Parathyroid adenoma (tissue), 2 donors: ENCODE data around the gene TSHB.
A peak's percentile ranks its signal among the peaks of the same experiment; 100 is the strongest.

Experiments used
- H2AFZ ChIP-seq: fragments of 300-600 bp; sonication (generic); one replicate; pipeline ENCODE4 v1.7.0; 2017; ENCODE audit warnings: antibody characterized with exemption, mild to moderate bottlenecking
- H3K27ac ChIP-seq: fragments of 300-600 bp; sonication (generic); one replicate; pipeline ENCODE4 v1.7.0; 2017
- H3K27me3 ChIP-seq: fragments of 300-600 bp; sonication (generic); one replicate; pipeline ENCODE4 v1.7.0; 2017; ENCODE audit warnings: low read length; ENCODE audit not compliant: control insufficient read depth, insufficient read depth
- H3K36me3 ChIP-seq: fragments of 300-600 bp; sonication (generic); one replicate; pipeline ENCODE4 v1.7.0; 2017; ENCODE audit warnings: low read length; ENCODE audit not compliant: control insufficient read depth, insufficient read depth
- H3K4me1 ChIP-seq: fragments of 300-600 bp; sonication (generic); one replicate; pipeline ENCODE4 v1.7.0; 2017; ENCODE audit warnings: control low read depth
- H3K4me2 ChIP-seq: fragments of 300-600 bp; sonication (generic); one replicate; pipeline ENCODE4 v1.7.0; 2017; ENCODE audit warnings: low read length
- H3K4me3 ChIP-seq: fragments of 300-600 bp; sonication (generic); one replicate; pipeline ENCODE4 v1.7.0; 2017; ENCODE audit warnings: low read depth, low read length
- H3K79me2 ChIP-seq: fragments of 300-600 bp; sonication (generic); one replicate; pipeline ENCODE4 v1.7.0; 2017; ENCODE audit warnings: control low read depth
- H3K9ac ChIP-seq: fragments of 300-600 bp; sonication (generic); one replicate; pipeline ENCODE4 v1.7.0; 2017; ENCODE audit warnings: mild to moderate bottlenecking
- H3K9me3 ChIP-seq: fragments of 300-600 bp; sonication (generic); one replicate; pipeline ENCODE4 v1.7.0; 2017; ENCODE audit warnings: low read length; ENCODE audit not compliant: control insufficient read depth
- CTCF ChIP-seq: fragments of 300-600 bp; sonication (generic); IDR thresholded peaks from one replicate; pipeline ENCODE4 v1.7.0; 2017; ENCODE audit warnings: antibody characterized with exemption, mild to moderate bottlenecking
- donor health status: primary hyperparathyroidism.

Gene TSHB

DNA sequence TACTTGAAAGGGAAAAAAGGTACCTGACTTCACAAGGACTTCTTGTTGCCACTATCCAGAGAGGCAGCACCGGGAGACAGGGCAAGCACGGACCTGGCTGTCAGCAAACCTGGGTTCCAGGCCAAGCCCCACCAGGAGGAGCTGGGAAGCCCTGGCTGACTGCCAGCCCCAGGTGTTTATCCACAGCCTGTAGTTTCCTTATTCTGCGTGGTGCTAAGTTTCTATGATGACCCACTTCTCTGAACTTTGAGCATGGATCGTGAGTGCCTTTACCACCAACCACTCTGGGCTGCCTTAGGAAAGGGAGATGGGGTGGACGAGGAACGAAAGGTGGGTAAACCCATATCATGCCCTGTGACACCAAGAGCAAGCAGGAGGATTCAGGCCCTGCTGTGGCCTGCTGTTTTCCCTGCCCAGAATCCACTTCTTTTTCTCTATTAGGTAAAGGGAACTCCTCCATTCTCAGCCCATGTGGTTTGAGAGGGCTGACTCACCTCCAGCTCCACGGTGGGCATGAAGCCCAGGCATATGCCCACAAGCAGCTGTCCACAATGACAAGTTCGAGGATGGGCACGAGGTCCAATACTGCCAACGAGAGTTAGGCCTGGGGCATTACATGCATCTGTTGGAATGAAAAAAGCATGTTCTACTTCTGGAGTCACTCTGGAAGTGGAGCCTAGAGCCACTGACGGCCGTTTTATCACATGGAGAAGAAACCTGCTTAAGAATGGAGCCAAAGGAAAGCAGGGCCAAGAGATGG is 39.4 kb downstream of the TSHB start:
- Histone ChIP-seq H3K27me3 (no peaks in the 10 kb centered on the region), H3K4me2 (no peak overlapping the region), H3K4me3 (no peak overlapping the region), H3K9ac (no peak overlapping the region), H3K27ac (no peak overlapping the region), H3K79me2 (no peaks in the 10 kb centered on the region), H2AFZ (peak overlapping the region; percentile 46), H3K9me3 (no peaks in the 10 kb centered on the region), H3K36me3 (no peaks in the 10 kb centered on the region), H3K4me1 (peaks cover 1% of the 10 kb centered on the region)
- TF ChIP-seq CTCF = no peak

GRCh38 chr1:115069659-115070308 is 40.2 kb downstream of the TSHB start:
- Histone ChIP-seq H3K4me1 (peaks cover 5% of the 10 kb centered on the region), H3K79me2 (no peaks in the 10 kb centered on the region), H3K36me3 (no peaks in the 10 kb centered on the region), H3K9ac (no peak overlapping the region), H3K4me2 (no peak overlapping the region), H2AFZ (no peak overlapping the region), H3K9me3 (no peaks in the 10 kb centered on the region), H3K27me3 (no peaks in the 10 kb centered on the region), H3K27ac (no peak overlapping the region), H3K4me3 (no peak overlapping the region)
- TF ChIP-seq CTCF = no peak

DNA sequence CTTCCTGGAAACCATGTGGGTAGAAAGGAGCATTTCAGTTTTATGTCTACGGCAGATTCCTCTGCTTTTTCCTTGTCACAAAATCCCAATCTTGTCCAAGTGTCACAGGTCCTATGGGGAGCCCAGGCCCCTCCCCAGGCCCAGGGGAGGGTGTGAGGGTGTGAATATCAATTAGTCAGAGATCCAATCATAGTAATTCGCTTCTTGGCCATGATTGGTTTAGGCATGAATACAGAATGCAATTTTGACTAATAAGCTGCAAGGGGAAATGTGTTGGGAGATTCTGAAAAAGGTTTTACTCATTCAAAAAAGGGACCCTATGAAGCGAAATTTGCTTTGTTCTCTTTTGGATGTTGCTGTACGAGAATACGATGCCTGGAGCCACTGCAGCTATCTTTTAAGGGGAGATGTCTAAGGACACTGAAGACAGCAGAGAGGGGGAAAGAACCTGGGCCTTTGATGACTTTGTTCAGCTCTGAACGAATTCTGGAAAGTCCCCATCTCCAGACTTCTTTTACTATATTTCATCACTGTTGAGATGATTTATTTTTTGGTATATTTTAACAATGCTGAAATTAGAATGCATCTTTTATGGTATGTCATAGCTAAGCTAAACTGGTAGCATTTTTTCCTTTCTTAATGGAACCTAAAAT is 41.5 kb downstream of the TSHB start:
- H3K9me3 ChIP-seq = no peaks in the 10 kb centered on the region
- H2AFZ ChIP-seq = no peak overlapping the region
- no peak for TF ChIP-seq CTCF
- H3K4me2 ChIP-seq = no peak overlapping the region
- no peak overlapping the region for H3K4me3 ChIP-seq
- H3K27ac ChIP-seq = no peak overlapping the region
- H3K4me1 ChIP-seq = peaks cover 5% of the 10 kb centered on the region
- H3K27me3 ChIP-seq = no peaks in the 10 kb centered on the region
- no peaks in the 10 kb centered on the region for H3K79me2 ChIP-seq
- no peaks in the 10 kb centered on the region for H3K36me3 ChIP-seq
- no peak overlapping the region for H3K9ac ChIP-seq

DNA sequence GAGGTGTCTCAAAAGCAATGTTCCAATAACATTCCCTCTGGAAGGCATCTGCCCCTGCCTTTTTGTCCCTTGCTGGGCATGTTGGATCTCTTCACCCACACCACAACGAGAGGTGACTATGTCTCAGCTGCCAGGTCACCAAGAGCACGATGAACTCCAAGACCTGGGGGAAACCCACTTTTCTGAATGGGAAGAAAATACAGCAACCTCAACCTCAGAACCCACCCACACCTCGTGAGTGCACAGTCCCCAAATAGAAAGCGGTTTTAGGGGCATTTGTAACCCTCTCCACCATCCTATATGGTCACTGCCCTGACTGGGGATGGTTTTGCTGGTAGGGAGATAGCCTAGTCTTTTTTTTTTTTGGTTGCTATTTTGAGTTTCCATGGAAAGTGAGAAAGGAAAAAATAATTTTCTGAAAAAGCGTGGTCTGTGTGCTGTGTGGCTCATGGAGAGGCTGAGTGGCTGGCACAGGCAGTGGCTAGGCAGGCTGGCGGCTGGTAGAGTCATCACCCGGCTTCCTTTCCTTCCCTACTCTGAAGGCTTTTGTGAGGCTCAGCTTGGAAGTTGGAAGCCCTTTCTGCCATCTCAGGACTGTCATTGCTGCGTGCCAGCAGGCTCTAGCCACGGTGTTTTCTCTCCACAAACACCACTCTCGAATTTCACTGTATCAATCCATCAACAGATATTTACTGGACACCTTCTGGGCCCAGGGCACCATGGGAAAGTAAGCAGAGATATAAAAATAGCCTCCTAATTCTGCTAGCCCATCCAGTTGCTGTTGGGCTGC is 43.9 kb downstream of the TSHB start:
- Histone ChIP-seq H3K27me3 (no peaks in the 10 kb centered on the region), H3K4me2 (peak overlapping the region; percentile 54), H3K79me2 (no peaks in the 10 kb centered on the region), H3K9me3 (no peaks in the 10 kb centered on the region), H3K9ac (no peak overlapping the region), H3K4me1 (peaks cover 5% of the 10 kb centered on the region), H2AFZ (peak overlapping the region; percentile 69), H3K4me3 (peak overlapping the region; percentile 12), H3K27ac (peak overlapping the region; percentile 84), H3K36me3 (no peaks in the 10 kb centered on the region)
- TF ChIP-seq CTCF = no peak
